GM19452 (cell line): Measurements from ENCODE around the gene RPS15.

ENCODE experiments used
- ATAC-seq: cut with Tn5 transposase; IDR thresholded peaks from one replicate; pipeline ENCODE4 v1.9.1; 2021; ENCODE audit not compliant: unreplicated experiment

RPS15 gene

GRCh38 chr19:1450735-1451731 is 12.8 kb downstream of the RPS15 start:
- ATAC-seq = no peak

GRCh38 chr19:1451916-1452801 is 14.0 kb downstream of the RPS15 start:
- ATAC-seq = no peak

GRCh38 chr19:1452802-1453524 is 14.8 kb downstream of the RPS15 start:
- ATAC-seq = no peak

- no peak for ATAC-seq
Measured at GRCh38 chr19:1453525-1454364, 15.5 kb downstream of the RPS15 start.

- no peak for ATAC-seq
Measured at GRCh38 chr19:1455002-1455335, 16.8 kb downstream of the RPS15 start.

GRCh38 chr19:1455336-1456120 is 17.3 kb downstream of the RPS15 start:
- no peak for ATAC-seq

GRCh38 chr19:1456121-1456900 is 18.1 kb downstream of the RPS15 start:
- ATAC-seq = no peak

- no peak for ATAC-seq
Measured at GRCh38 chr19:1457031-1457739, 19.0 kb downstream of the RPS15 start.

GRCh38 chr19:1457892-1458291 is 19.7 kb downstream of the RPS15 start:
- ATAC-seq = no peak

- ATAC-seq = no peak
Measured at GRCh38 chr19:1459479-1459878, 21.3 kb downstream of the RPS15 start.

GRCh38 chr19:1460033-1460995 is 22.1 kb downstream of the RPS15 start:
- no peak for ATAC-seq

GRCh38 chr19:1461862-1462261 is 23.7 kb downstream of the RPS15 start:
- ATAC-seq = no peak

- ATAC-seq = no peak
Measured at GRCh38 chr19:1465191-1466016, 27.2 kb downstream of the RPS15 start.

GRCh38 chr19:1466018-1466460 is 27.8 kb downstream of the RPS15 start:
- ATAC-seq = no peak

- ATAC-seq = no peak
Measured at GRCh38 chr19:1466461-1467214, 28.4 kb downstream of the RPS15 start.

GRCh38 chr19:1467215-1467489 is 29.0 kb downstream of the RPS15 start:
- ATAC-seq = no peak
